ENCODE data around the gene ABHD15.
A peak's percentile ranks its signal among the peaks of the same experiment; 100 is the strongest.
"Not testable (repeated sequence)": the region's sequence is repeated elsewhere in the genome, so short reads cannot be mapped to it uniquely, and the experiment has no call there.

Gene ABHD15

DNA sequence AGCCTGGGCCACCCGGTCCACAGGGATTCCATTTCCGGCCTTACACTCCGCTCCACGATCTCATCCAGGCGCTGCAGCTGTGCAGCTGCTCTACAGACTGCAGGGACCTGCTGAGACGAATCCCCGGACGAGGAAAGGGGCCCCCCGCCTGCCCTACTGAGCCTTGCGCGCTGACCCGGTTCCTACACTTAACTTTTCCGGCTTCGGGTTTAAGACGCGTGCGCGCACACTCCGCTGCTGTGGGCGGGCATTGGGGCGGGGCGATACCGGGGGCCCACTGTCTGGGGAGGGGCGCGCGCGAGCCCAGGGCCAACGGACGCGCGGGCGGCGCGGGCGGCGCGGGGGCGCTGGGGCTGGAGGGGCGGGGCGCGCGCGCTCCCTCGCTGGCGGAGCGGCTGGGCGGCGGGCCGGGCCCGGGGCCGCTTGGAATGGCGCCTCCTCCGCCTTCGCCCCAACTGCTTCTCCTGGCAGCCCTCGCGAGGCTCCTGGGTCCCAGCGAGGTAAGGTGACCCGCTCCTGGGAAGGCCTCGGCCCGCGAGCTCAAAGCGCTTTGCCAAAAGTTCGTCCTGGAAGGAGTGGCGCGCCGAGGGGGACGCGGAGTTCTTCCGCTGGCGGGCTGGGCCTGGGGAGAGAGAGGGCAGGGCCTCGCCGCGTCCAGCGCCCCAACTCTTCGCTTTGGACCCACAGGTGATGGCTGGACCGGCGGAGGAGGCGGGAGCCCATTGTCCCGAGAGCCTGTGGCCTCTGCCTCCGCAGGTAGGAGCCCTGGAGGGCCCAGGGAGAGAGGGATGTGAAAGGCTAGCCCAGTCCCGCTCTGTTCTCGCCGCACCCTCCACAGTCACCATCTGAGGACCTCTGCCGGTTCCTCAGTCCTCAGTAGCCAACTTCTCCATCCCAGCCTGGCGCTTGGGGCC is 1.8 kb upstream of the ABHD15 start, which contains the start of gene TP53I13:
Gene TP53I13 (plus strand): TSS at position 371 of the 914 bp plus-strand sequence. CDS start 58 bp downstream, at position 429.
- DNase-seq, result no peak

DNA sequence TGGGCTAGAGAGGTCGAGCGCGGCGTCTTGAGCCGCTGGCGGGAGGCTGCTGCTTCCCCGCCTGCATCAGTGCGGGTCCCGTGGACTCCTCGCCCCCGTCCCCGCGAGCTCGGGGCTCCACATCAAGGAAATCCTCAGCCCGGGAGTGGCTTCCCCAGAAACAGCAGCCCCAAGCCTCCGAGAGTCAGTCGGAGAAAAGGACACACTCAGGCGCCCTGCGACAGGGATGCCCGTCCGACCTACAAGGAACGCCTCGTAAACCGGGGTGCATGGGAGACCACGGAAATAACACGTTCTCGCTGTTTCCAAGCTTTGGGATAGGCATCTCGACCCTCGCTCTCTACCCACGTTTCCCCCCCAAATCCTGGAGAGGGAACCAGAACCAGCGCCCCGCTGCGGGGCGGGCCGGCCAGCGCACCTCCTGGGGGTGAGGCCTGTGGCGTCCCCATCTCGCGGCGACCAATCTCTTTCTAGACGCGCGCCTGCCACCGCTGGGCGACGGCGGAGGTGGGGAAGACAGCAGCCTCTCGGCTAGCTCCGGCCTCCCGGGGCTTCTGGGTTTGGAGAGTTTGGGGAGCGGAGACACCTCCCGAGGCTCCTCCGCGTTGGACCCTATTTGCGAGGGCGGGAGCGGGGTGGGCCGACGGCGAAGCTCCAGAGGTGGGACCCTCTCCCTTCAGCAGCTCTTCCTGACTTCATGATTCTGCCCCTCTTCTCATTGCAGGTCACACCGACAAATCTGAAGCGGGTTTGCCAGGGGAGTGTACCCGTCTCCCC is 905 bp upstream of the ABHD15 start:
- DNase-seq, result no peak

DNA sequence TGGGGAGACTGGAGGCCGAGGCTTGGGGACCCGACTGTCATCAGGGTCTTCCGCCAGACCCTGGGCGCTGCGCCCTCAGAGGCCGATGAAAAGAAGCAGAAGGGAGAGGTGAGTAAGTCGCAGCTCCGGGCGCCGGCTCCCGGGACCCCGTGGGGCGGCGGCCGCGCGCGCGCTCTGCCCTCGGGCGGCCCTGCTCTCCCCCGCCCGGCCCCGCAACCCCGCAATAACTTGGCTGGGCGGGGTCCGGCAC is 392 bp upstream of the ABHD15 start:
- no peak for DNase-seq

DNA sequence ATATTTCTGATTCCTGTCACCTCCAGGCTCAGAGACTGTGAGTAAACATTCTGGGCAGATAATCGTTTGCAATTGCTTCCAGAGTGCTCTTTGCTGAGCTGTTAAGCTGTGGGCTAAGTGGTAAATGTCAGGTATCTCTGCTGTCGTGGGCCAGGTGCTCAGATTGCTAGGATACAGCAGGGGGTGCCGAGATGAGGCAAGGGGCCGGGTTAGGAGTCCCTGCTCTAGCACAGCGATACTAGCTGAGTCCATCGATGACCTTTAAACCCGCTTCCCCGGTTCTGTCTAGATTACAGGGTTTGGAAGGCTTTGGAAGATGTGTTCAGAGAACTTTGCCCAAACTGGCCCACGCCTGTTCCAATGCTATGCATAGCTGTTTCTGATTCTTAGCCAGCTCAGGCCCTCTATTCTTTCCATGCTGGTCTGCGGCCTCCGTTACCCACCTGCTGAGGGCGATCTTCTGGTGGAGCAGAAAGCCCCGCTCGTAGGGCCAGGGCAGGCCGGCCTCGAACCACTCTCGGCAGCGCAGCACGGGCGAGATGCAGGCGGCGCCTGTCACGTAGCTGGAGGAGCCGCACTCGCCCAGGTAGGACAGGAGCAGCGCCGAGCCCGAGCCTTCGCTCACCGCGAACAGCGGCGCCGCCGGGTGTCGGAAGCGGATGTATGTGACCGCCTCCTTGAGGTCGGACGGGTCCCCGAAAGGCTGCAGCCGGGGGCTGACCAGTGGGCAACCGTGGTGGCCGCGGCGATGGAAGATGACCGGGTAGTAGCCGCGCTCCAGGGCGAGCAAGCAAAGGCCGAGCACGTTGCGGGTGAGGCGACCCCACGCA is 979 bp downstream of the ABHD15 start:
- peak; percentile 68 for DNase-seq

DNA sequence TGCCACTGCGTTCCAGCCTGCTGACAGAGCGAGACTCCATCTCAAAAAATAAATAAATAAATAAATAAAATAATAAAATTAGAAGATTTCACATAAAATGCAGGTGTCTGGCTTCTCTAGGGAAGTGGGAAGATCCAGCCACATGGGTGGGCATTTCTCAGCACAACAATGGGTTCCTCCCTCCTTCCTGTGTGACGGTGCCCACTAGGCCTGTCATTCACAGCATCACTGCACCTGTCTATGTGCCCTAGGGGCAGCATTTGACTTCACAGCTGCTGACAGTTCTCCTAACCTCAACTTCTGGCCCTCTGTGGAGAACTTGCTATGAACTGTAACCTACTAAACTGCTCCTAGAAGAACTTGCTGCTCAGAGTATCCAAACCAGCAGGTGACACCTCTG is 3.0 kb downstream of the ABHD15 start:
- no peak for DNase-seq

DNA sequence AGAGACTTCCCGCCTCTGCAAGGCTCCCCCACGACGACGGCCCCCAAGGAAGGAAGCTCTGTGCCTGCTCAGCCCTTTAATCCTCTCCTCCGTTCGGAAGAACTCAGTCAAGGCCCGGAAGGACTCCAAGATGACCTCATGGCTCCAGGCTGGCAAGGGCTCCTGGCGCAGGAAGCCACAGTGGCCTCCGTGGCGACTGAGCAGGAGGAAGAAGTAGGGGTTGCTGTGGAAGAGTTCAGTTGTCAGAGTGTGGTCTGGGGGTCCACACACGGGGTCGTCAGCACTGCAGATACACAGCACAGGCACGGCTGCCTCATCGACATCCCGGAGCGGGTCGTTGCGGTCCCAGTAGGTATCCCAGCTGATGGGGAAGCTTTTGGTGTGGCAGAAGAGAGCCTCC is 4.2 kb downstream of the ABHD15 start:
- no peak for DNase-seq

DNA sequence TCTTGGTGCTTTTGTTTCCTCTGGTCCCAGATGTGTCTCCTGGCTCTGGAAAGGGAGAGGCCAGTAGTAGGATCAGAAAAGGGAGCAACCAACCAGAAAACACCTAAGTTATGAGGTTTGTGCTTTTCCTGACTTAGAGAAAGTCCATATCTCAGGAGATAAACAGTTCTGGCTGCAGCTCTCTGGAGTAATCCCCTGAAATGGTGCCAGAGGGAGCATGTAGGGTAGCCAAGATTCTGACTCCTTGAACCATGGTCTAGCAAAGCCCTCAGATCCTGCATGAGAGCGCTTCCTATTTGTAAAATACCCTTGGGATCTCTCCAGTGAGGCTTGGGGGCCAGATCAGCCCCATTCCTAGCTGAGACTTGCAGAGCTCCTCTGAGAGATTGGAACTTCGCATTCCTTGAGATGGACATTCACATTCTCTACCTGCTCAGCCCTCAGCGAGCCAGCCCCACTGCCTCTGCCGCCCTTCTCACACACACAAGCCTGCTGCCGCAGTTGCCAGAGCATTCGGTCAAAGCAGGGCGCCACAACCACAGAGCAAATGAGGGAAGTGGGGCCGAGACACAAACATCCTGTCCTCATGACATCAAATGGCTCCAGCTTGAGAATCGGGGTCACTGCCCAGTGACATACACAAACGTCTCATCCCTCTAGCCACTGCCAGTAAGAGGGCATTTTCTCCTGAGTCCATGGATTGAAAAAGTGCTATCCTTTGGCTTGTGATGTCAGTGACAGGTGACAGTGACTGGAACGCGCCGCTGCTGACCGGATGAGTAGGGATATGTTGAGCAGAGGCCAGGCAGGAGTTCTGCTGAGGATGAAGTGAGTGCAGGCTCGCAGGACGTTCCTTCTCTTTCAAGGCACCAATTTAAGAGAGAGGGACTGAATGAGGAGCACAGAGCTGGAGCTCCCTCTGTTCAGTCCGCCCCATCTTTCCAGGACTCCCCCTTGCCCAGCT is 5.0 kb downstream of the ABHD15 start:
- no peak for DNase-seq

DNA sequence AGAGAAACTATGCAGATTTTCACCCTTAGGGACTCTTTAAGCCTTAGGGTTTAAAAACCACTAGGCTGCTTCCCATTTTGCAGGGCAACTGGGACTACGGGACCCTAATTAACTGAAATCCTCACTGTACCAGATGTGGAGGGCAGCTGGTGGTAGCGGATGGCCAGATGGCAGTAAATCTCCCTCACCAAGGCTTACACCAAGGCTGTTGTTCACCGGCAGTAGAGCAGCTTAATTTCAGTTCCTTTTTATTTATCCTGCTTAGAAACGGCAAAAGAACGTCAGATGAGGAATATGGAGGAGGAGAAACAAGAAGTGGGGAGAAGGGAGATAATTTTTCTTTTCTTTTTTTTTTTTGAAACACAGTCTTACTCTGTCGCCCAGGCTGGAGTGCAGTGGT is 6.5 kb downstream of the ABHD15 start:
- no peak for DNase-seq

DNA sequence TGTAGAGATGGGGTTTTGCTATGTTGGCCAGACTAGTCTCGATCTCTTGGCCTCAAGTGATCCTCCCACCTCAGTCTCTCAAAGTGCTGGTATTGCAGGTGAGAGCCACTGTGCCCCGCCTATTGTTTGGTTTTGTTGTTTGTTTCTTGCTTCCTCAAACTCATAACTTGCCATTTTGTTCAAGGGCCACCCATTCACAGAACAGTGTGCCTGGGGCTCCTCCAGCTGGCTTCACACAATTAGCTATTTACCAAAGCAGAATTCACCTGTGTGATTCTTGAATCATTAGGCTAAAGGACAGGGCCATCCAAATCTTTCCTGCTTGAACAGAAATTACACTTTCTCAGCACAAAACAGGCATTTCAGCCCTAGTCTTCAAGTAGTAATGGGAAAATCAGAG is 7.2 kb downstream of the ABHD15 start:
- no peak for DNase-seq

DNA sequence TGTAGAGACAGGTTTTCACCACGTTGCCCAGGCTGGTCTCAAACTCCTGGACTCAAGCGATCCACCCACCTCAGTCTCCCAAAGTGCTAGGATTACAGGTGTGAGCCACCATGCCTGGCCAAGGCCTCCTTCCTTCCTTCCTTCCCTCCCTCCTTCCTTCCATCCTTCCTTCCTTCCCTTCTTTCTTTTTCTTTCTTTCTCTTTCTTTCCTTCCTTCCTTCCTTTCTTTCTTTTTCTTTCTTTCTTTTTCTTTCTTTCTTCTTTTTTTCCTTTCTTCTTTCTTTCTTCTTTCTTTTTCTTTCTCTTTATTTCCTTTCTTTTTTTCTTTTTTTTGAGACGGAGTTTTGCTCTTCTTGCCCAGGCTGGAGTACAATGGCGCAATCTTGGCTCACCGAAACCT is 8.7 kb downstream of the ABHD15 start:
- DNase-seq, result not testable (repeated sequence)

DNA sequence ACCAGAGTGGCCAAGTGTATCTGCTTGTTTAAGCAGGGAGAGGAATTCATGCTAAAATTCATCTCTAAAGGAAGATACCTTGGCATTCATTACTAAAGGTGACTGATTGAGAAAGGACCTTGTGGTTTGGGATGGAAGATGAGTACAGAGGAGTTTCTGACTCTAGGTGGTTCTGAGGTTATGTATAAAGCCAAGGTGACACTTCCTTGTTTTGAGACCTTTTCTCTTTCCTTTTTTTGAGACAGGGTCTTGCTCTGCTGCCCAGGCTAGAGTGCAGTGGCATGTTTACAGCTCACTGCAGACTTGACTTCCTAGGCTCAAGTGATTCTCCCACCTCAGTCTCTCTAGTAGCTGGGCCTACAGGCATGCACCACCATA is 9.1 kb downstream of the ABHD15 start:
- DNase-seq, result no peak

DNA sequence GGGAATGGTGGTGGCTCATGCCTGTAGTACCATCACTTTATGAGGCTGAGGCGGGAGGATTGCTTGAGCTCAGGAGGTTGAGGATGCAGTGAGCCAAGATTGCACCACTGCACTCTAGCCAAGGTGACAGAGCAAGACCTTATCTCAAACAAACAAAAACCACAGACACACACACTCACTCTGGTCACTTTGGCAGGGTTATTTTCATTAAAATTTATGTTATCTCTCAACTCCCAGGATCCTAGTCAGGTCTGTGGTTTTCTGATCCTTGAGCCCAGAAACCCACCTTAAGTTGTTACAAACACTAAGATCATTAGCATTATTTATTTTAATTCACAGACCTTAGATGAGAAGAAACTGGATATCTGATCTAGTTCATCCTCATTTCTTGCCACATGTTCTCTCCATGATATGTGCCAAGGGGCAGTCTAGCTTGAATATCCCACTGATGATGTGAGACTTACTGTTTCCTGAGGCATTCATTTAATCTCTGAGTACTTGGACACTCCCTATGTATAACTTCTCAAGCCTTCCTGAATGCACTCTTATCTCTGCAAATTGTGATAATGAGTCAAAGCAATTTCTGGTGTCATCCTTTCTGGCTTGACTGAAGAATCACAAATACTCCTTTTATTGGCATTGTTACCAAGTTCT is 9.6 kb downstream of the ABHD15 start:
- no peak for DNase-seq

DNA sequence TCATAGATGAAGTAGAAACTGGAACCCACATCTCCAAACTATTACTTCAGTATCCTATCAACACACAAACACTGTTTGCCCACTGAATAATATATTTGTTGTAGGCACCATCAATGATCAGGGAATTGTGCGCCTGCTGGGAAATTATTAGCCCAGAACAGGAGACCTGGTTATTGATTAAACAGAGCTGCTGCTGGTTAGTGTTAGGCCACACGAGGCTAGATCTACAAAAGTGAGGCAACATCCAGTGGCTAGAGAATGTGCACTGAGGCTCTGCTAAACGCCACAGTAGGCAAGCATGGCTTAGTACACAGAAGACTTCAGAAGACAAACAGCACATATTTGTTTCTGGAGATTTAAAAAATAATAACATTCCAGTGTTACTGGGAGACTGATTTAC is 11.0 kb downstream of the ABHD15 start:
- DNase-seq, result no peak

DNA sequence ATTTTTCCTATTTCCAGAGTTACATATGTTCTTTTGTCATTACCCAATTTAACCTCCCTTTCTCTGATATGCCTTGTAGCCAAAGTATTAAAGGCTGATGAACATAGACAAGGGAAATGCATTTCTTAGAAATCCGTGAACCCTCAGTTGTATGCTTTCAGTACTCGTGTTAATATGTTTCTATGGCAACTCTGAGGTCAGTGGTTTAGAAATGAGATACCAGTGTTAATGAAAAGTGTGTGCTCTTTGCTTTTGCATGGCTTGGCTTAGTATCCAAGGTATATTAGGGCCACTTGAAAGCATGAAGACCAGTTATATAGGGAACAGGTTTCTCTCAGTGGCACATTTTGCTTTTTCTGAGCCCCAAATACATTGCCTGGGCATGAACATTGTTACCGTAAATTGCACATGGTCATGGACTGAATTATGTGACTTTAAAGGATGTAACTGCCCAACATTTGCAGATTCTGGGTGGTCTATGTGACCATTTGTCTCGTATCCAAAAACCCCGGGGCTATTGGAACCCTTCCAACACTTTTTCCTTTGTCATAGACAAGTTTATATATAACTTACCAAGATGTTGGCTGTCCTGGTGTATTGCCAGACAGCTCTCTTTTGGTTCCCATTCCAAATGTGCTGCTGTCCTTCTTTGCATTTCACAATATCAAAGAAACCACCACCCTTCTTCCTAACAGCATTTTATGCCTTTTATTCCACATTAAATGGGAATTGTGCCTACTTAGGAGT is 17.5 kb downstream of the ABHD15 start:
- DNase-seq, result no peak

DNA sequence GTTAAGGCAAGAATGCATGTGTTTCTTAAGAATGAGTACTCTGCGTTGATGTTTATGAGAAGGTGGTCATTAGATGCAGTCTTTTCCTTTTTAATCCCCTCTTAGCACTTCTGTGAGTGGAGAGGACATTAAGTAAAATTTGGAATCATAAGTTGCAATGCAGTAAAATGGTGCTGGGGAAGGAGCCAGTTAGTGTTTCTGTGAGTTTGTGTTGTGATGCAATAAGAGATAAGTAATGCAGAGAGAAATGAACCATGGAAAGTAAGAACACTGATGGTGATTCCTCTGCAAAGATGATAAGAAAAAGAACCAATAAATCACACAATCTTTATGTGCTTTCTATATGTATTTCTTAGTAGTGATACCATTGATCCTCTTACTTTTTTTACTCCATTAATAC is 20.0 kb downstream of the ABHD15 start:
- DNase-seq, result no peak

DNA sequence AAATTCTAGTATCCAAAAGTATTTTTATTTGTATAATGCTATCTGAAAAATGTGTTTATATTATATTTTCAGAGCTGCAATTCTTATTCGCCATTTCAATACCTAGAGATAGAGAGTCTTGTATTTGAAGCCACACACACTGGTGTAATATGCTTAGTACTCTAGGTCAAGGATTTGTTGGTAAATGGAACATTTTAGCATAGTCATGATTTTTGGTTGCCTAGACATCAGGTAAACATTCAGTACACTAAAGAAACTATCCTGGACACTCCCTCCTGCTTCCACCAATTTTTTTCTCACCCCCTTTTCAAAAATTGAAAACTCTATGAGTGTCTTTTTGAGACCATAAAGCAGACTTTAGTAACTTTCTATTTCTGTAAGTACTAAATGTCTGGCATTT is 20.8 kb downstream of the ABHD15 start:
- DNase-seq, result no peak

DNA sequence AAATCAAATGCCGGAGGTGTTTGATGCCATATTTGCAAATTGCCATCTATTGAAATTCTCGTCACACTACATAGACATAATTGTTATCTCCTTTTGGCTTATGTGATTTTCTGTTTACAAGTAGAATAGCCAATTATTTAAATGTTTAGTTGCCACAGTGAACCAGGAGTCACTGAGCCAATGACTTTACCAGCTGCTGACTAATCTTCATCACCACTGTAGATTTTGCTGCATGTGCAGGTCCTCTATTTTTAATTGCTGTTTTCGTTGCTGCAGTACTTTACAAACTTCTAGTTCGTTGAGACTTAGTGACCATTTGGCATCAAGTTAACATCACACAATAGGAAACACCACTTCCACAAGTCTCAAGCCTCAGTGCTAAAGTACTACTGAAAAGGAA is 22.8 kb downstream of the ABHD15 start:
- no peak for DNase-seq

DNA sequence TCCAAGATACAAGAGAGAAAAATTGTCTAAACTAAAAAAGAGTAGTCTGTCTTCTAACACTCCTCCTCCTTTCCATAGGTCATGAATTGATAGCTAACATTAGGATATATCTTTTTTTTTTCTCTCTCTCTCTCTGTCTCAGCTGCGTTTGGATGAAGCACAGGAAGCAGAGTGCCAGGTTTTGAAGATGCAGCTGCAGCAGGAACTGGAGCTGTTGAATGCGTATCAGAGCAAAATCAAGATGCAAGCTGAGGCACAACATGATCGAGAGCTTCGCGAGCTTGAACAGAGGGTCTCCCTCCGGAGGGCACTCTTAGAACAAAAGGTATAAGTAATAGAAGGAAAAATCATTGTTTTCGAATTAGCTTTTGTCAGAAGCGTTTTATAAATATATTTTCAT is 32.9 kb downstream of the ABHD15 start:
- no peak for DNase-seq

DNA sequence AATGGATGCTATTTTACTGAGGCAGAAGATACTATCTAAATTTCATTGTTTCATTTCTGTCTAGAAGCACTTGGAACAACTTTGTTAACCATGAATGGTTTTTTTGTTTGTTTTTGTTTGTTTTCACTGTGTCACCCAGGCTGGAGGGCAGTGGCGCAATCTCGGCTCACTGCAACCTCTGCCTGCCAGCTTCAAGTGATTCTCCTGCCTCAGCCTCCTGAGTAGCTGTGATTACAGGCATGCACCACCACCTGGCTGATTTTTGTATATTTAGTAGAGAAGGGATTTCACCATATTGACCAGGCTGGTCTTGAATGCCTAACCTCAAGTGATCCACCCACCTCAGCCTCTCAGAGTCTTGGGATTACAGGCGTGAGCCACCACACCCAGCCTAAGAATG is 40.5 kb downstream of the ABHD15 start:
- DNase-seq, result no peak

DNA sequence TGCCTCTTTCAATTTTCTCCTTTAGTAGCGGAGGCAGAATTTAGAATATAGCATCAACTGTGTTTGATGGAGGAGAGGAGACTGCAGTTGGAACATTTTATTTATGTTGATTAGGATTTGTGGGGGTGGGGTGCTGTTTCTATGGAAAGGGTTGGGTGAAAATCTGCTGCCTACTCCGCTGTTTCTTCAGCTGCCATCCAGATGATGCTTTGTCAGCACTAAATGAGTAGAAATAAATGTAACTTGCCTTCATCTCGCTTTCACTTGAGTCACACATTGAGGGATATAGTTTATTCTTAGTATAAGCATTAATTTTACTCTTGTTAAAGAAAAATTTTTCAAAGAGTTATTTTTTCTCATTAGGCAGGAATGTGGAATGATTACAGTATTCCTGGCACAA is 42.1 kb downstream of the ABHD15 start:
- no peak for DNase-seq

DNA sequence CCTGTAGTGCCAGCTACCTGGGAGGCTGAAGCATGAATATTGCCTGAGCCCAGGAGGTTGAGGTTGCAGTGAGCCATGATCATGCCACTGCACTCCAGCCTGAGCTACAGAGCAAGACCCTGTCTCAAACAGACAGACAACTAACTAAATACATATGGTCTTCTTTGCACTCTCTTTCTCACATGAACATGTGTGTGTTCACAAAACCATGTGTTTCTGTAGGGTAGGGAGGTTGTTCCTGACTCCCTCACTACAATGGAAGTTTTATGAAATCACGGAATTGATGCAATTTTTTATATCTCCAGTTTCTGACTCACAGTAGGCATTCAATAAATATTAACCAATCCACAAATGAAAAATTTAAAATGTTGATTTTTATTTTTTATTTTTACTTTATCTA is 48.5 kb downstream of the ABHD15 start:
- no peak for DNase-seq

Measured in NCI-H1417 treated with DMSO at 0.1 percent for 48 hours (cell line).